GM19463 (cell line): Measurements from ENCODE around the gene TTC34.

ENCODE experiments used
- ATAC-seq: cut with Tn5 transposase; IDR thresholded peaks from one replicate; pipeline ENCODE4 v1.9.1; 2021; ENCODE audit warnings: mild to moderate bottlenecking, moderate library complexity; ENCODE audit not compliant: unreplicated experiment

The TTC34 gene

GRCh38 chr1:2643414-2644077 is 157.9 kb downstream of the TTC34 start:
- no peak for ATAC-seq

- peak; percentile 83 for ATAC-seq
Observed at GRCh38 chr1:2642560-2643413, 158.7 kb downstream of the TTC34 start.

GRCh38 chr1:2642131-2642559 is 159.3 kb downstream of the TTC34 start:
- no peak for ATAC-seq

GRCh38 chr1:2641381-2642130 is 159.9 kb downstream of the TTC34 start:
- no peak for ATAC-seq

GRCh38 chr1:2640626-2641025 is 160.9 kb downstream of the TTC34 start:
- ATAC-seq = no peak

GRCh38 chr1:2639607-2640521 is 161.6 kb downstream of the TTC34 start:
- no peak for ATAC-seq

GRCh38 chr1:2639203-2639602 is 162.3 kb downstream of the TTC34 start:
- no peak for ATAC-seq

- no peak for ATAC-seq
Observed at GRCh38 chr1:2638466-2639115, 162.9 kb downstream of the TTC34 start.

- no peak for ATAC-seq
Observed at GRCh38 chr1:2637442-2638145, 163.9 kb downstream of the TTC34 start.

- no peak for ATAC-seq
Observed at GRCh38 chr1:2636733-2637132, 164.8 kb downstream of the TTC34 start.

GRCh38 chr1:2635361-2636010 is 166.0 kb downstream of the TTC34 start:
- no peak for ATAC-seq

GRCh38 chr1:2633936-2634491 is 167.5 kb downstream of the TTC34 start:
- no peak for ATAC-seq

GRCh38 chr1:2633366-2633935 is 168.0 kb downstream of the TTC34 start:
- ATAC-seq = no peak

- no peak for ATAC-seq
Observed at GRCh38 chr1:2632561-2633361, 168.7 kb downstream of the TTC34 start, which contains the start of gene MMEL1. Gene MMEL1, minus strand, starts transcription at chr1:2633016. Its CDS starts 3,532 bp downstream, at chr1:2629484.

GRCh38 chr1:2632051-2632430 is 169.5 kb downstream of the TTC34 start:
- ATAC-seq = no peak

GRCh38 chr1:2631136-2632050 is 170.1 kb downstream of the TTC34 start:
- ATAC-seq = no peak
